Mononuclear cell (primary cell): ENCODE data around the gene ACTR3. TPM values are rescaled to one million over a fixed set of nuclear protein-coding genes. Genes with fewer than 3 reads are reported as not detected.

Experiments used
- H3K27me3 ChIP-seq: 2 replicates; pipeline ENCODE4 v1.6.0; 2011; ENCODE audit warnings: low read length, control low read depth; ENCODE audit not compliant: insufficient read depth
- H3K4me1 ChIP-seq: 2 replicates; pipeline ENCODE4 v1.5.1; 2011; ENCODE audit warnings: mild to moderate bottlenecking, low read length, control low read depth; ENCODE audit not compliant: insufficient read depth
- H3K4me3 ChIP-seq: 2 replicates; pipeline ENCODE4 v1.5.1; 2011; ENCODE audit warnings: mild to moderate bottlenecking, low read length, moderate library complexity
- H3K9me3 ChIP-seq: 2 replicates; pipeline ENCODE4 v1.5.1; 2011; ENCODE audit warnings: low read depth, mild to moderate bottlenecking, control low read depth, low read length
- total RNA-seq: library from RNA; depleted of rRNA; stranded (reverse); fragments of >200 nt; gene quantifications from one replicate; pipeline ENCODE4 v1.2.3, GENCODE V29; 2012

Gene ACTR3
- total RNA-seq, 1 donor = 184 TPM

GRCh38 chr2:113963965-113964364 is 74.1 kb downstream of the ACTR3 start:
- H3K9me3 ChIP-seq = no peaks in the 10 kb centered on the region
- peaks cover 21% of the 10 kb centered on the region for H3K4me1 ChIP-seq
- no peaks in the 10 kb centered on the region for H3K27me3 ChIP-seq
- H3K4me3 ChIP-seq = no peak overlapping the region

DNA sequence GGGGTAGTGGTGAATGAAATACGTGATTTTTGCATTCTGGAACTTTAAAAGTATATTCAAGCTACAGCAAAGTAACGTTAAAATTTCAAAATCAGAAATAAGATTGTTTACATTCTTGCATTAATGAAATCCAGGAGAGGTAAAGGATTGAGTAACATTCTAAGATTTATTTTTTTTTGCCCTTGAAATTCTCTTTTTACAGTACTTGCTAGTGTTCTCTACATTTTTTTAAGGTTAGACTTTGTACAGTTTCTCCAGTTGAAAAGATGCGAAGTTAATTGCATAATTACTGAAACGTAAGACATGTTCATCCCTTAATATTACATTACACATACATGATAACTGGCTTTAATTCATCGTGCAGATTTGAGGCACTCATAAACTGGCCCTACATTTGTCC is 74.5 kb downstream of the ACTR3 start:
- no peaks in the 10 kb centered on the region for H3K27me3 ChIP-seq
- H3K4me3 ChIP-seq = no peak overlapping the region
- no peaks in the 10 kb centered on the region for H3K9me3 ChIP-seq
- H3K4me1 ChIP-seq = peaks cover 21% of the 10 kb centered on the region

GRCh38 chr2:113965228-113965627 is 75.3 kb downstream of the ACTR3 start:
- H3K4me3 ChIP-seq = no peak overlapping the region
- no peaks in the 10 kb centered on the region for H3K9me3 ChIP-seq
- H3K27me3 ChIP-seq = no peaks in the 10 kb centered on the region
- H3K4me1 ChIP-seq = peaks cover 21% of the 10 kb centered on the region

- Histone ChIP-seq H3K27me3 (no peaks in the 10 kb centered on the region), H3K4me3 (no peak overlapping the region), H3K9me3 (no peaks in the 10 kb centered on the region), H3K4me1 (peaks cover 21% of the 10 kb centered on the region)
Measured at GRCh38 chr2:113965644-113966043, 75.8 kb downstream of the ACTR3 start.

GRCh38 chr2:113966171-113966570 is 76.3 kb downstream of the ACTR3 start:
- H3K4me1 ChIP-seq = peaks cover 21% of the 10 kb centered on the region
- no peaks in the 10 kb centered on the region for H3K27me3 ChIP-seq
- no peaks in the 10 kb centered on the region for H3K9me3 ChIP-seq
- no peak overlapping the region for H3K4me3 ChIP-seq

- Histone ChIP-seq H3K4me3 (no peak overlapping the region), H3K27me3 (no peaks in the 10 kb centered on the region), H3K4me1 (peaks cover 21% of the 10 kb centered on the region), H3K9me3 (no peaks in the 10 kb centered on the region)
Measured at GRCh38 chr2:113966832-113967231, 76.9 kb downstream of the ACTR3 start.

GRCh38 chr2:113967272-113967671 is 77.4 kb downstream of the ACTR3 start:
- Histone ChIP-seq H3K27me3 (no peaks in the 10 kb centered on the region), H3K4me1 (peaks cover 21% of the 10 kb centered on the region), H3K4me3 (no peak overlapping the region), H3K9me3 (no peaks in the 10 kb centered on the region)

GRCh38 chr2:113972766-113973165 is 82.9 kb downstream of the ACTR3 start:
- H3K4me3 ChIP-seq = no peak overlapping the region
- H3K9me3 ChIP-seq = no peaks in the 10 kb centered on the region
- no peaks in the 10 kb centered on the region for H3K27me3 ChIP-seq
- H3K4me1 ChIP-seq = peaks cover 9% of the 10 kb centered on the region

DNA sequence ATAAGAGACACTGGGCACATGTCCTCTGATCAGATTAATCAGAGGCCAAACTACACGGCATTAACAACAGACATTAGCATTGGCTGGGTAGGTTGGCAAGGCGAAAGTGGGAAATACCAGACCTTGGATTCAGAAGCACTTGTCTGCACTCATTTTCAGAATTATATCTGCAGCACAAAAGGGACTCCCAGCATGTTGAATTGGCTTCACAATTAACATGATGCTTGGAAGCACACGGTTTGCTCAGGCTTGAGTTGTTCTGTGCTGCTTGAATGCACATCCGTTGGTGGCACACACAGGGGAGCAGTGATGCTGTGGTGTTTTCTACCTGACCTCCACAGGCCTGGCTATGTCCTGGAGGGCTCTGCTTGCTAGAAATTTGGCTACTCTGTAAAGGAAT is 83.9 kb downstream of the ACTR3 start:
- Histone ChIP-seq H3K27me3 (no peaks in the 10 kb centered on the region), H3K4me1 (peaks cover 9% of the 10 kb centered on the region), H3K4me3 (no peak overlapping the region), H3K9me3 (no peaks in the 10 kb centered on the region)

DNA sequence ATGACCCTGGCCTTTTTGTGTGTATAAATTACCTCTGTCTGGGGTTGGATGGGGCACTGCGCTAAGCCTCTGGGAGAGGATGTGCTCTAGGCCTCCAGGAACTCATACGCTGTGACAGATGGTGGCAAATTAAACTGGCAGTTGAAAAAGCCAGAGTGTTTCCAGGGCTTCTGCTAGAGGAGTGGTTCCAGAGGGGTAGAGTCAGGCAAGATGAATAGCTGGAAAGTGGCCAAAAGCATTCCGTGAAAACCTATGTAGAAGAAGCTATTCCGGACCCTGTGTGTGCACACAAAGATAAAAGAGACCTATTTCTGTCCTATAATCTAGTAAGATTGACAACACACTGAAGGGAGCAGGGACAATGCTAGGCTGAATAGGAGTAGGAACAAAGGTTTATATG is 84.8 kb downstream of the ACTR3 start:
- no peak overlapping the region for H3K4me3 ChIP-seq
- no peaks in the 10 kb centered on the region for H3K27me3 ChIP-seq
- peaks cover 9% of the 10 kb centered on the region for H3K4me1 ChIP-seq
- no peaks in the 10 kb centered on the region for H3K9me3 ChIP-seq

GRCh38 chr2:113976277-113976928 is 86.5 kb downstream of the ACTR3 start:
- H3K27me3 ChIP-seq = no peaks in the 10 kb centered on the region
- no peaks in the 10 kb centered on the region for H3K9me3 ChIP-seq
- H3K4me1 ChIP-seq = peaks cover 9% of the 10 kb centered on the region
- H3K4me3 ChIP-seq = no peak overlapping the region

DNA sequence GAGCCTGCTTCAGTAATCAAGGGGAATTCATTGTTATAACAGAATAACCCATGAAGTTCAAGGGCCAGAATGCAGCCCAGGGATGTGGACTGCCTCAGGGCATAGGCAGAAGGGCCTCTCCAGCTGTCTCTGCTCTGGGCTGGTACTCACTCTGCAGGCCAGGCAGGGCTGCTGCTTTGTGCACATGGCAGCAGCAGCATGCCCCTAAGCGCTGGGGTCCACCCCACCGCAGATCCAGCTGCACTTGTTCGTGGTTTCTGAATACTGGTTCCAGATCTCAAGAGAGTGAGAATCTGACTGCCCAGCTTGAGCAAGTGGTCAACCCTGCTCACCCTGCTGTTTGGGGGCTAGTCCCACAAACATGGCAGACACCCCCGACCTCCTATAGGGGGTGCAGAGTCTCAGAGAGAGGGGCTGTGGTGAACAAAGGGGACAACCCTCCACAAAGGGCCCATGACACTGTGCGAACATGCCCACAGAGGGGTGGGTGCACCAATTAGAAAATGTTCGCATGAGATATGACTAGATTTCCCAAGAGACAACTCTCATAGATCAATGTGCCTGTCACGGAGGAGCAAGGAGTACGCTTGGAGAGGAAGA is 87.3 kb downstream of the ACTR3 start:
- H3K9me3 ChIP-seq = no peaks in the 10 kb centered on the region
- peaks cover 9% of the 10 kb centered on the region for H3K4me1 ChIP-seq
- H3K4me3 ChIP-seq = no peak overlapping the region
- H3K27me3 ChIP-seq = no peaks in the 10 kb centered on the region

- H3K4me1 ChIP-seq = peaks cover 9% of the 10 kb centered on the region
- H3K9me3 ChIP-seq = no peaks in the 10 kb centered on the region
- H3K27me3 ChIP-seq = no peaks in the 10 kb centered on the region
- no peak overlapping the region for H3K4me3 ChIP-seq
Measured at GRCh38 chr2:113977660-113978523, 88.0 kb downstream of the ACTR3 start.

GRCh38 chr2:113978524-113979190 is 88.8 kb downstream of the ACTR3 start:
- H3K9me3 ChIP-seq = no peaks in the 10 kb centered on the region
- peaks cover 9% of the 10 kb centered on the region for H3K4me1 ChIP-seq
- no peaks in the 10 kb centered on the region for H3K27me3 ChIP-seq

More at GRCh38 chr2:113978524-113979190, 88.8 kb downstream of the ACTR3 start:
- H3K4me3 ChIP-seq = no peak overlapping the region
